Measurements from ENCODE around the gene ZNF106.

ZNF106 gene

DNA sequence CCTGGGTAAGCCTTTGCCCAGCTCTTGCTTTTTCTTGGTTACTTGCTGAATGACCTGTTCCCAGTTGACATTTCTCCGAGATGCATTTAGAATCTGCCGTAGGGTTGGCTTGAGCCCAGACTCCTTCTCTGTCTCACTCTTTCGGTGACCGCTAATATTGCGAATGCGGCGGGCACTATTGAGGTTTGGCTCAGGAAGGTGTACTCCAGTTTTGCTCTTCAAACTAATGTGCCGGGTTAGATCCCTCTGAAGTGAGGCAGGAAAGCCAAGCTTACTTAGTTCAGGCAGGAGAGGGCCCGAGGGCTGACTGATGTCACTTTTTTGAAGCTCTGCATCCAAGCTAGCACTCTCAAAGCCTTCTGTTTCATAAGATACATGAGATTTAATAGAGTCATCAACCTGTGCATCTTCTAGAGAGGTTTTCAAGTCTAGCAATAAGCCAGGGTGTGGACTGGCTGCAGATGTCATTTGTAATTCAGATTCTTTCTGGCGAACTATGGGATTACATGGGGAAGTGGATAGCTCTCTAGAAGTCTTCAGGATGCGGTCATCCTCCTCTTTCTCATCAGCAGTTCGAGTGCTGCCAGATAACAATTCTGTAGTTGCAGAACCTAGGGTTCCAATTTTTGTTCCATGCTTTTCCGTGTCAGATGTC is 41.0 kb downstream of the ZNF106 start (continued):
- TF ChIP-seq ARNTL (CRISPR knock-in tag; IDR thresholded peaks at IDR 0.05; ENCODE audit: borderline replicate concordance, low read depth) = no peak

DNA sequence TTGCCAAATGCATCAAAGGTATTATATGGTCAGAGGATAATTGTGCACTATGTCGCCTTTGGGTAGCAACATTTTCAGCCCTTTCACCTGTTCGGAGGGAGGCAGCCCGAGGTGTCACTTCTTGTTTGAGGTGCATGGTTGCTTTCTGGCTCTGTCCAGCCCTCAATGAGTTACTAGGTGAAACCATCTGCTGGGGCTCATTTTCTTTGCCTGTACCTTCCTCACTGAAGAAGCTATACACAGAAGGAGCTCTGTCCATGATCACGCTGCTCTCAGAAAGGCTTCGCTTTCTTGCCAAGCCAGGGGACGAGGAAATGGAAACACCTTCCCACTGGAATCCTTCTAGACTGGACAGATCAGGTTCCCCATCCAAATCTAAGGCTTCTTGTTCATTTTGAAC is 42.7 kb downstream of the ZNF106 start:
- TF ChIP-seq ZNF565 (CRISPR knock-in tag; conservative IDR thresholded peaks at IDR 0.05; ENCODE audit: low read depth) (no peak), ESRRG (CRISPR knock-in tag; IDR thresholded peaks at IDR 0.05) (no peak), ZC3H10 (CRISPR knock-in tag; IDR thresholded peaks at IDR 0.05) (no peak), OSR1 (CRISPR knock-in tag; IDR thresholded peaks at IDR 0.05) (no peak), ZNF8 (CRISPR knock-in tag; IDR thresholded peaks at IDR 0.05) (no peak), TOX (CRISPR knock-in tag; IDR thresholded peaks at IDR 0.05; ENCODE audit: borderline replicate concordance) (no peak), RARB (CRISPR knock-in tag; IDR thresholded peaks at IDR 0.05) (no peak), PPARA (CRISPR knock-in tag; IDR thresholded peaks at IDR 0.05; ENCODE audit: borderline replicate concordance) (no peak), BACH2 (CRISPR knock-in tag; IDR thresholded peaks at IDR 0.05; ENCODE audit: borderline replicate concordance) (no peak), CSDC2 (CRISPR knock-in tag; IDR thresholded peaks at IDR 0.05) (no peak), ARNTL (CRISPR knock-in tag; IDR thresholded peaks at IDR 0.05; ENCODE audit: borderline replicate concordance, low read depth) (no peak), TCF4 (CRISPR knock-in tag; IDR thresholded peaks at IDR 0.05; ENCODE audit: borderline replicate concordance) (no peak), SNAI2 (CRISPR knock-in tag; IDR thresholded peaks at IDR 0.05) (no peak), ZFP3 (CRISPR knock-in tag; IDR thresholded peaks at IDR 0.05) (no peak), GLIS3 (CRISPR knock-in tag; IDR thresholded peaks at IDR 0.05) (no peak)
- TF ChIP-seq, protein P1, sequence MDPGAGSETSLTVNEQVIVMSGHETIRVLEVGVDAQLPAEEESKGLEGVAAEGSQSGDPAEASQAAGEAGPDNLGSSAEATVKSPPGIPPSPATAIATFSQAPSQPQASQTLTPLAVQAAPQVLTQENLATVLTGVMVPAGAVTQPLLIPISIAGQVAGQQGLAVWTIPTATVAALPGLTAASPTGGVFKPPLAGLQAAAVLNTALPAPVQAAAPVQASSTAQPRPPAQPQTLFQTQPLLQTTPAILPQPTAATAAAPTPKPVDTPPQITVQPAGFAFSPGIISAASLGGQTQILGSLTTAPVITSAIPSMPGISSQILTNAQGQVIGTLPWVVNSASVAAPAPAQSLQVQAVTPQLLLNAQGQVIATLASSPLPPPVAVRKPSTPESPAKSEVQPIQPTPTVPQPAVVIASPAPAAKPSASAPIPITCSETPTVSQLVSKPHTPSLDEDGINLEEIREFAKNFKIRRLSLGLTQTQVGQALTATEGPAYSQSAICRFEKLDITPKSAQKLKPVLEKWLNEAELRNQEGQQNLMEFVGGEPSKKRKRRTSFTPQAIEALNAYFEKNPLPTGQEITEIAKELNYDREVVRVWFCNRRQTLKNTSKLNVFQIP (CRISPR knock-in tag; IDR thresholded peaks at IDR 0.05; ENCODE audit: borderline replicate concordance, low read depth) = no peak
- TF ChIP-seq, protein P2, sequence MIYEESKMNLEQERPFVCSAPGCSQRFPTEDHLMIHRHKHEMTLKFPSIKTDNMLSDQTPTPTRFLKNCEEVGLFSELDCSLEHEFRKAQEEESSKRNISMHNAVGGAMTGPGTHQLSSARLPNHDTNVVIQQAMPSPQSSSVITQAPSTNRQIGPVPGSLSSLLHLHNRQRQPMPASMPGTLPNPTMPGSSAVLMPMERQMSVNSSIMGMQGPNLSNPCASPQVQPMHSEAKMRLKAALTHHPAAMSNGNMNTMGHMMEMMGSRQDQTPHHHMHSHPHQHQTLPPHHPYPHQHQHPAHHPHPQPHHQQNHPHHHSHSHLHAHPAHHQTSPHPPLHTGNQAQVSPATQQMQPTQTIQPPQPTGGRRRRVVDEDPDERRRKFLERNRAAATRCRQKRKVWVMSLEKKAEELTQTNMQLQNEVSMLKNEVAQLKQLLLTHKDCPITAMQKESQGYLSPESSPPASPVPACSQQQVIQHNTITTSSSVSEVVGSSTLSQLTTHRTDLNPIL (CRISPR knock-in tag; IDR thresholded peaks at IDR 0.05; ENCODE audit: low read depth) = no peak
- TF ChIP-seq, protein P3, sequence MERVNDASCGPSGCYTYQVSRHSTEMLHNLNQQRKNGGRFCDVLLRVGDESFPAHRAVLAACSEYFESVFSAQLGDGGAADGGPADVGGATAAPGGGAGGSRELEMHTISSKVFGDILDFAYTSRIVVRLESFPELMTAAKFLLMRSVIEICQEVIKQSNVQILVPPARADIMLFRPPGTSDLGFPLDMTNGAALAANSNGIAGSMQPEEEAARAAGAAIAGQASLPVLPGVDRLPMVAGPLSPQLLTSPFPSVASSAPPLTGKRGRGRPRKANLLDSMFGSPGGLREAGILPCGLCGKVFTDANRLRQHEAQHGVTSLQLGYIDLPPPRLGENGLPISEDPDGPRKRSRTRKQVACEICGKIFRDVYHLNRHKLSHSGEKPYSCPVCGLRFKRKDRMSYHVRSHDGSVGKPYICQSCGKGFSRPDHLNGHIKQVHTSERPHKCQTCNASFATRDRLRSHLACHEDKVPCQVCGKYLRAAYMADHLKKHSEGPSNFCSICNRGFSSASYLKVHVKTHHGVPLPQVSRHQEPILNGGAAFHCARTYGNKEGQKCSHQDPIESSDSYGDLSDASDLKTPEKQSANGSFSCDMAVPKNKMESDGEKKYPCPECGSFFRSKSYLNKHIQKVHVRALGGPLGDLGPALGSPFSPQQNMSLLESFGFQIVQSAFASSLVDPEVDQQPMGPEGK (CRISPR knock-in tag; IDR thresholded peaks at IDR 0.05; ENCODE audit: borderline replicate concordance) = no peak
- TF ChIP-seq, protein P4, sequence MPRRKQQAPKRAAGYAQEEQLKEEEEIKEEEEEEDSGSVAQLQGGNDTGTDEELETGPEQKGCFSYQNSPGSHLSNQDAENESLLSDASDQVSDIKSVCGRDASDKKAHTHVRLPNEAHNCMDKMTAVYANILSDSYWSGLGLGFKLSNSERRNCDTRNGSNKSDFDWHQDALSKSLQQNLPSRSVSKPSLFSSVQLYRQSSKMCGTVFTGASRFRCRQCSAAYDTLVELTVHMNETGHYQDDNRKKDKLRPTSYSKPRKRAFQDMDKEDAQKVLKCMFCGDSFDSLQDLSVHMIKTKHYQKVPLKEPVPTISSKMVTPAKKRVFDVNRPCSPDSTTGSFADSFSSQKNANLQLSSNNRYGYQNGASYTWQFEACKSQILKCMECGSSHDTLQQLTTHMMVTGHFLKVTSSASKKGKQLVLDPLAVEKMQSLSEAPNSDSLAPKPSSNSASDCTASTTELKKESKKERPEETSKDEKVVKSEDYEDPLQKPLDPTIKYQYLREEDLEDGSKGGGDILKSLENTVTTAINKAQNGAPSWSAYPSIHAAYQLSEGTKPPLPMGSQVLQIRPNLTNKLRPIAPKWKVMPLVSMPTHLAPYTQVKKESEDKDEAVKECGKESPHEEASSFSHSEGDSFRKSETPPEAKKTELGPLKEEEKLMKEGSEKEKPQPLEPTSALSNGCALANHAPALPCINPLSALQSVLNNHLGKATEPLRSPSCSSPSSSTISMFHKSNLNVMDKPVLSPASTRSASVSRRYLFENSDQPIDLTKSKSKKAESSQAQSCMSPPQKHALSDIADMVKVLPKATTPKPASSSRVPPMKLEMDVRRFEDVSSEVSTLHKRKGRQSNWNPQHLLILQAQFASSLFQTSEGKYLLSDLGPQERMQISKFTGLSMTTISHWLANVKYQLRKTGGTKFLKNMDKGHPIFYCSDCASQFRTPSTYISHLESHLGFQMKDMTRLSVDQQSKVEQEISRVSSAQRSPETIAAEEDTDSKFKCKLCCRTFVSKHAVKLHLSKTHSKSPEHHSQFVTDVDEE (CRISPR knock-in tag; IDR thresholded peaks at IDR 0.05) = no peak
- ATAC-seq = no peak

DNA sequence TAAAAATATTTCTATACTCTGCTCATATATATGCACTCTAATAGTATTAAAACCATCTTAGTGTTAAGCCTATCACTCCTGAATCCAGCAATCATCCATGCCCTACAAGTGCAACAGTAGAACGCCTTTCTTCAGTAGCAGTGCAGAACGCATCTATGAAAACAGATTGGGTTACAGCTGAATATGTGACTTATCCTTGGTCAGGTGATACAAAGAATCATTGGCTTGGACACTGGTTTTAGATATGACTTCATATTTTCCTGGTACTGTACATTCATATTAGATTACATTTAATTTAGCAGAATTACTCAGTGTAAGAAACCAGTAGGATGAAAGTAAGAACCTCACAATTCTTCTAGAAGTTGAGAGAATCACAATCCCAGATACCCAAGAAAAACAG is 43.3 kb downstream of the ZNF106 start:
- TF ChIP-seq TCF4 (CRISPR knock-in tag; IDR thresholded peaks at IDR 0.05; ENCODE audit: borderline replicate concordance) = no peak
- no peak for TF ChIP-seq ZFP30 (CRISPR knock-in tag; IDR thresholded peaks at IDR 0.05)
- TF ChIP-seq, protein P2 (CRISPR knock-in tag; IDR thresholded peaks at IDR 0.05; ENCODE audit: low read depth) = no peak
- TF ChIP-seq ZNF8 (CRISPR knock-in tag; IDR thresholded peaks at IDR 0.05) = no peak
- ATAC-seq = no peak
